GM12878 (cell line): Measurements from ENCODE around the gene SEMA4D. TPM values are rescaled to one million over a fixed set of nuclear protein-coding genes. Genes with fewer than 3 reads are reported as not detected.

Experiments
- ATAC-seq: fragments of 200-7000 bp; cut with Tn5 transposase; 3 replicates; pipeline ENCODE4 v1.9.1; 2020; ENCODE audit warnings: mild to moderate bottlenecking, moderate library complexity
- BruUV-seq: library from RNA; stranded (reverse); fragments of 400-500 nt; replicated peaks from 2 replicates; lab custom pipeline; 2021; lab: Mats Ljungman, UMichigan
- CTCF ChIA-PET: fragments of 300-600 bp; sonication (Branson Sonifier 250); formaldehyde crosslinking; extraction: SDS; loops from one replicate; lab custom pipeline; 2021; ENCODE audit warnings: inconsistent platforms; lab: Yijun Ruan, JAX
- POLR2A ChIA-PET: fragments of 350-600 bp; formaldehyde crosslinking; extraction: SDS; loops from one replicate; lab custom pipeline; 2021; ENCODE audit warnings: inconsistent platforms; lab: Charles Lee
- RAD21 ChIA-PET: fragments of 300-600 bp; sonication (Branson Sonifier 250); formaldehyde crosslinking; loops from one replicate; lab custom pipeline; 2023; ENCODE audit warnings: antibody characterized with exemption; ENCODE audit not compliant: unreplicated experiment; lab: Charles Lee
- SMC1A ChIA-PET: fragments of 300-600 bp; sonication (Branson Sonifier 250); formaldehyde crosslinking; loops from one replicate; lab custom pipeline; 2023; ENCODE audit not compliant: unreplicated experiment, uncharacterized antibody; lab: Charles Lee
- DNase-seq: peaks from one replicate; pipeline ENCODE4 v3.0.0-alpha.2; 2011; ENCODE audit warnings: low read depth, low spot score
- FAIRE-seq: peaks from 3 replicates; lab custom pipeline; 2011; peaks lifted over from hg19 to GRCh38; lab: Jason Lieb, UNC
- H2AFZ ChIP-seq: 2 replicates; pipeline ENCODE4 v1.6.0; 2011; ENCODE audit warnings: low read depth, low read length, control low read depth; ENCODE audit not compliant: control insufficient read depth
- H3K27ac ChIP-seq: 2 replicates; pipeline ENCODE4 v1.5.1; 2011; ENCODE audit warnings: control low read depth; ENCODE audit not compliant: control insufficient read depth, insufficient read depth
- H3K27me3 ChIP-seq, 2 experiments: replicated peaks in 1 of 2; 2 replicates each; pipeline versions ENCODE4 v1.6.0 to v1.6.1; 2011; ENCODE audit warnings: low read length in 1 of 2; ENCODE audit not compliant: control insufficient read depth in 2 of 2, insufficient read depth in 2 of 2
- H3K36me3 ChIP-seq, 2 experiments: 2 replicates each; pipeline ENCODE4 v1.5.1; 2011; ENCODE audit warnings: low read length in 1 of 2; ENCODE audit not compliant: control insufficient read depth in 2 of 2, insufficient read depth in 2 of 2
- H3K4me1 ChIP-seq: 2 replicates; pipeline ENCODE4 v1.6.1; 2011; ENCODE audit warnings: mild to moderate bottlenecking, low read length, moderate library complexity, mixed read lengths; ENCODE audit not compliant: control insufficient read depth, insufficient read depth
- H3K4me2 ChIP-seq: 2 replicates; pipeline ENCODE4 v1.6.0; 2011; ENCODE audit warnings: control low read depth; ENCODE audit not compliant: control insufficient read depth, insufficient read depth
- H3K4me3 ChIP-seq: fragments of 200-600 bp; sonication (generic); 2 replicates; pipeline ENCODE4 v1.5.1; 2016
- H3K79me2 ChIP-seq: 2 replicates; pipeline ENCODE4 v1.6.0; 2011; ENCODE audit warnings: low read length; ENCODE audit not compliant: control insufficient read depth, insufficient read depth
- H3K9ac ChIP-seq: 2 replicates; pipeline ENCODE4 v1.8.0; 2011; ENCODE audit warnings: low read length, control low read depth, mixed read lengths; ENCODE audit not compliant: control insufficient read depth, insufficient read depth
- H3K9me3 ChIP-seq: replicated peaks from 3 replicates; pipeline ENCODE4 v1.5.1; 2011; ENCODE audit warnings: mild to moderate bottlenecking, low read length; ENCODE audit not compliant: control insufficient read depth, insufficient read depth
- H4K20me1 ChIP-seq: 2 replicates; pipeline ENCODE4 v1.6.0; 2011; ENCODE audit not compliant: control insufficient read depth, insufficient read depth
- ATF2 ChIP-seq: IDR thresholded peaks from 2 replicates; pipeline ENCODE4 v1.6.1; 2012; ENCODE audit warnings: low read length, inconsistent platforms
- CHD1 ChIP-seq: IDR thresholded peaks from 2 replicates; pipeline ENCODE4 v1.6.1; 2012; ENCODE audit warnings: low read depth, low read length, improper control_type of control experiment
- EGR1 ChIP-seq, 2 experiments: IDR thresholded peaks; 1 replicate in 1 of 2; 2 replicates in 1 of 2; pipeline ENCODE4 v1.6.1; 2011 to 2012; ENCODE audit warnings: low read depth in 2 of 2, low read length in 2 of 2, borderline replicate concordance in 1 of 2, mild to moderate bottlenecking in 1 of 2, moderate library complexity in 1 of 2
- RBBP5 ChIP-seq: fragments of 200-600 bp; sonication (generic); conservative IDR thresholded peaks from 2 replicates; pipeline ENCODE4 v1.6.1; 2016
- RCOR1 ChIP-seq: conservative IDR thresholded peaks from 2 replicates; pipeline ENCODE4 v1.6.1; 2012; ENCODE audit warnings: low read depth, low read length, improper control_type of control experiment
- TAF1 ChIP-seq: IDR thresholded peaks from 2 replicates; pipeline ENCODE4 v1.6.1; 2011; ENCODE audit warnings: mild to moderate bottlenecking, low read depth, low read length, borderline replicate concordance
- ZNF687 ChIP-seq: fragments of 450-650 bp; IDR thresholded peaks from 2 replicates; pipeline ENCODE4 v1.6.1; 2017; ENCODE audit warnings: mild to moderate bottlenecking, moderate library complexity
- WGBS: methylation state at CpG from one replicate; pipeline ENCODE4 v1.1.6; 2016; ENCODE audit warnings: low lambda C conversion rate; ENCODE audit not compliant: insufficient replicate concordance, insufficient coverage; ENCODE audit errors: missing lambda C conversion rate; 5-methylcytosine and 5-hydroxymethylcytosine counted together
- in situ Hi-C: fragments of 300-500 bp; cut with MboI; formaldehyde crosslinking; loops from 9 replicates; pipeline ENCODE4 v1.14.3; 2018; ENCODE audit warnings: mixed read lengths
- intact Hi-C: fragments of 100-400 bp; cut with micrococcal nuclease; formaldehyde crosslinking; loops from one replicate; pipeline ENCODE4 v1.14.2; 2022; ENCODE audit not compliant: unreplicated experiment
- polyA plus RNA-seq, 11 experiments: library from polyadenylated mRNA; depleted of rRNA in 4 of 11; unstranded in 6 of 11; stranded (reverse) in 5 of 11; fragments of >200 nt; fragmentation: Nextera tagmentation in 4 of 11; fragmentation: Illumina TruSeq in 1 of 11; extraction: Ambion mirVana in 4 of 11; extraction: Trizol in 1 of 11; gene quantifications; 1 replicate in 1 of 11; 2 replicates in 10 of 11; pipeline versions ENCODE4 v1.2.1 to v1.2.3, GENCODE V29; 2011 to 2016; ENCODE audit warnings: inconsistent platforms in 2 of 11, missing spikeins in 2 of 11, low read depth in 1 of 11
- total RNA-seq, 4 experiments: library from RNA; depleted of rRNA in 3 of 4; stranded (reverse); fragments of >200 nt in 3 of 4; fragmentation: Illumina TruSeq in 1 of 4; extraction: Trizol in 1 of 4; gene quantifications; 2 replicates each; pipeline versions ENCODE4 v1.2.1 to v1.2.3, GENCODE V29; 2013 to 2021

The SEMA4D gene
- total and polyA plus RNA-seq, 10 of the 15 experiments (the other 5 are each of a cell fraction or from before 2014, with no cell fraction given), result 15.1 to 136 (median 39.6) TPM

- ChIA-PET RAD21 (interaction anchor here (1.5 to 2.3 kb wide), 5 partner anchors 12 to 107 kb away, joined by 4 to 12 read pairs (median 7); no protein-coding TSS in a partner anchor), SMC1A (interaction anchor here (0.9 to 4.3 kb wide), 7 partner anchors 9 to 107 kb away, joined by 3 to 32 read pairs (median 4); no protein-coding TSS in a partner anchor), CTCF (interaction anchor here (2.2 to 4.6 kb wide), 3 partner anchors 12 to 123 kb away, joined by 6 to 29 read pairs (median 15); no protein-coding TSS in a partner anchor), POLR2A (interaction anchor here (1.2 to 1.4 kb wide), 4 partner anchors 12 to 107 kb away, joined by 3 to 6 read pairs (median 4); no protein-coding TSS in a partner anchor)
- Histone ChIP-seq H3K4me3 (peak overlapping the region; percentile 3; the same call in 1 of the 2 replicates), H3K9me3 (no peaks in the 10 kb centered on the region), H4K20me1 (no peaks in the 10 kb centered on the region), H3K9ac (peak overlapping the region; percentile 29; the same call in 1 of the 2 replicates), H3K4me2 (peak overlapping the region; percentile 76), H3K36me3 (peaks cover 7 to 26% of the 10 kb centered on the region in 2 experiments; a peak in 3 of 4 replicates), H3K79me2 (peaks cover 52% of the 10 kb centered on the region), H3K27me3 (no peaks in the 10 kb centered on the region), H3K27ac (peak overlapping the region; percentile 63), H2AFZ (no peak overlapping the region), H3K4me1 (peaks cover 63% of the 10 kb centered on the region)
- intact Hi-C loops (no loop called here), in situ Hi-C loops (no loop called here)
- ATAC-seq (no peak), DNase-seq (no peak)
- no TSS peak for BruUV-seq
- WGBS, result 75% methylated on average over 8 of the region's 8 CpGs
- TF ChIP-seq ATF2 (no peak), CHD1 (no peak), ZNF687 (no peak), RCOR1 (no peak), TAF1 (no peak), EGR1 (IDR thresholded peaks at IDR 0.05; ENCODE audit: borderline replicate concordance in 1 of 2, low read depth in 2 of 2, low read length in 2 of 2) (no peak), RBBP5 (no peak)
- TF ChIP-seq, all 136 proteins: peak for 0
- FAIRE-seq, result no peak
Observed at GRCh38 chr9:89441986-89442385, 55.9 kb downstream of the SEMA4D start.
